Natural killer cell (primary cell): Measurements from ENCODE around the gene SNRPA1. TPM values are rescaled to one million over a fixed set of nuclear protein-coding genes. Genes with fewer than 3 reads are reported as not detected.

Experiments
- ATAC-seq, 3 donors: fragments of 150-1000 bp in 2 of 3; fragments of 200-7000 bp in 1 of 3; cut with Tn5 transposase; 1 replicate in 1 of 3; 2 replicates in 2 of 3; pipeline ENCODE4 v1.10.0; 2021; ENCODE audit warnings: mild to moderate bottlenecking in 2 of 3, moderate library complexity in 2 of 3
- DNase-seq, 2 donors: peaks; one replicate each; pipeline versions ENCODE4 v3.0.0 to v3.0.0-alpha.2; 2013 to 2021; ENCODE audit warnings: mixed read lengths in 1 of 2
- H3K27ac ChIP-seq: one replicate; pipeline ENCODE4 v1.5.1; 2013; ENCODE audit warnings: mild to moderate bottlenecking, low read length
- H3K27me3 ChIP-seq: one replicate; pipeline ENCODE4 v1.6.1; 2013; ENCODE audit warnings: low read length; ENCODE audit not compliant: control insufficient read depth, insufficient read depth
- H3K36me3 ChIP-seq: one replicate; pipeline ENCODE4 v1.6.1; 2013; ENCODE audit warnings: low read length; ENCODE audit not compliant: control insufficient read depth, insufficient read depth
- H3K4me1 ChIP-seq: one replicate; pipeline ENCODE4 v1.6.1; 2013; ENCODE audit warnings: low read length; ENCODE audit not compliant: control insufficient read depth, insufficient read depth
- H3K4me3 ChIP-seq: one replicate; pipeline ENCODE4 v1.5.1; 2013; ENCODE audit warnings: low read length
- H3K9me3 ChIP-seq: one replicate; pipeline ENCODE4 v1.6.1; 2013; ENCODE audit warnings: low read length; ENCODE audit not compliant: control insufficient read depth, insufficient read depth
- H3K27ac Mint-ChIP-seq, 2 donors: one replicate each; pipeline ENCODE4 v1.8.0; 2022; ENCODE audit warnings: mild to moderate bottlenecking in 2 of 2, mixed read lengths in 2 of 2, moderate library complexity in 1 of 2
- H3K27me3 Mint-ChIP-seq, 2 donors: one replicate each; pipeline ENCODE4 v1.8.0; 2022; ENCODE audit warnings: low read depth in 2 of 2, mixed read lengths in 2 of 2
- H3K36me3 Mint-ChIP-seq: one replicate; pipeline ENCODE4 v1.8.0; 2022; ENCODE audit warnings: mixed read lengths
- H3K4me1 Mint-ChIP-seq, 2 donors: one replicate each; pipeline ENCODE4 v1.8.0; 2022; ENCODE audit warnings: mixed read lengths in 2 of 2
- H3K4me3 Mint-ChIP-seq: one replicate; pipeline ENCODE4 v1.8.0; 2022; ENCODE audit warnings: mild to moderate bottlenecking, moderate library complexity, mixed read lengths
- H3K9me3 Mint-ChIP-seq, 2 donors: one replicate each; pipeline ENCODE4 v1.8.0; 2022; ENCODE audit warnings: mixed read lengths in 2 of 2
- CTCF ChIP-seq: fragments of 200-600 bp; IDR thresholded peaks from one replicate; pipeline ENCODE4 v1.8.0; 2022; ENCODE audit warnings: antibody characterized with exemption
- WGBS: methylation state at CpG from one replicate; pipeline ENCODE4 v1.1.7; 2013; ENCODE audit warnings: missing lambda C conversion rate; ENCODE audit not compliant: insufficient coverage; 5-methylcytosine and 5-hydroxymethylcytosine counted together
- intact Hi-C: fragments of 100-400 bp; cut with micrococcal nuclease; formaldehyde crosslinking; loops from one replicate; pipeline ENCODE4 v1.14.2; 2022
- total RNA-seq, 4 donors: library from RNA; stranded (reverse); fragments of 120-200 nt in 1 of 4; gene quantifications; one replicate each; pipeline versions ENCODE4 v1.2.3 to v1.2.4, GENCODE V29; 2013 to 2022

Gene SNRPA1
- total RNA-seq, 3 donors from 2014 or later (not counting 1 experiment from before 2014, with no cell fraction given) = 146 to 174 (median 167) TPM

- H3K4me1 Mint-ChIP-seq = peaks cover 0 to 6% of the 10 kb centered on the region in 2 donors
- no peak overlapping the region for H3K27ac ChIP-seq
- no peaks in the 10 kb centered on the region for H3K9me3 Mint-ChIP-seq
- H3K4me3 ChIP-seq = no peak overlapping the region
- no peaks in the 10 kb centered on the region for H3K27me3 ChIP-seq
- ATAC-seq (peak; percentile 78 to 86 (median 84)), DNase-seq (peak; percentile 38 to 84)
- no peaks in the 10 kb centered on the region for H3K36me3 ChIP-seq
- no peaks in the 10 kb centered on the region for H3K9me3 ChIP-seq
- H3K27me3 Mint-ChIP-seq = peaks cover 5 to 18% of the 10 kb centered on the region in 2 donors
- no peak overlapping the region for H3K4me3 Mint-ChIP-seq
- peaks cover 2% of the 10 kb centered on the region for H3K4me1 ChIP-seq
- 47% methylated on average over 10 of the region's 11 CpGs for WGBS
- peak; percentile 92 for TF ChIP-seq CTCF
- H3K27ac Mint-ChIP-seq = no peak overlapping the region
- intact Hi-C loops = loop anchor here (1.0 to 2.0 kb wide), 2 partner anchors 170 to 244 kb away; no protein-coding TSS in a partner anchor
- H3K36me3 Mint-ChIP-seq = no peaks in the 10 kb centered on the region
These were observed 36.6 kb downstream of the SNRPA1 start for GRCh38 chr15:101258238-101259144.

DNA sequence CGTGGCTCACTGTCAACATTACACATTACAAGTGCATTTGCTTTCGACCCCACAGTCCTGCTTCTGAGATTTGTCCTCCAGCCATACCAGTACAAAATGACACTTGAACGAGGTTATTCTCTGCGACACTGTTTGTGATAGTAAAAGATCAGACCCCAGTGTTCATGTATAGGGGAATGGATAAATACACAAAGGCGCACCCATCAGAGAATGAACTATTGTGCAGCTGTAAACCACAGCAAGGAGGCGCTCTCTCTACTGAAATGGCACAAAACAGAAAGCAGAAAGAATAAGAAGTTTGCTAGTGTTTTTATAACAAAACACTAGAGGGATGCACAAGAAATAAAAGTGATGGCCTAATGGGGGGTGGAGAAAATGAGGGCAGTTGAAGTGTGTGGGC, 38.3 kb downstream of the SNRPA1 start:
- no peaks in the 10 kb centered on the region for H3K9me3 ChIP-seq
- no peak for TF ChIP-seq CTCF
- no peaks in the 10 kb centered on the region for H3K9me3 Mint-ChIP-seq
- no peaks in the 10 kb centered on the region for H3K36me3 ChIP-seq
- H3K27me3 Mint-ChIP-seq = peaks cover 5 to 18% of the 10 kb centered on the region in 2 donors
- H3K4me1 Mint-ChIP-seq = peaks cover 7 to 14% of the 10 kb centered on the region in 2 donors
- WGBS = 95% methylated on average over 6 of the region's 6 CpGs
- no peaks in the 10 kb centered on the region for H3K36me3 Mint-ChIP-seq
- DNase-seq (peak in 1 of 2 donors; percentile 35), ATAC-seq (no peak)
- H3K27ac Mint-ChIP-seq = no peak overlapping the region
- no peak overlapping the region for H3K4me3 Mint-ChIP-seq
- no peak overlapping the region for H3K4me3 ChIP-seq
- H3K27ac ChIP-seq = no peak overlapping the region
- no peaks in the 10 kb centered on the region for H3K27me3 ChIP-seq
- H3K4me1 ChIP-seq = peaks cover 5% of the 10 kb centered on the region
- intact Hi-C loops = no loop called here

DNA sequence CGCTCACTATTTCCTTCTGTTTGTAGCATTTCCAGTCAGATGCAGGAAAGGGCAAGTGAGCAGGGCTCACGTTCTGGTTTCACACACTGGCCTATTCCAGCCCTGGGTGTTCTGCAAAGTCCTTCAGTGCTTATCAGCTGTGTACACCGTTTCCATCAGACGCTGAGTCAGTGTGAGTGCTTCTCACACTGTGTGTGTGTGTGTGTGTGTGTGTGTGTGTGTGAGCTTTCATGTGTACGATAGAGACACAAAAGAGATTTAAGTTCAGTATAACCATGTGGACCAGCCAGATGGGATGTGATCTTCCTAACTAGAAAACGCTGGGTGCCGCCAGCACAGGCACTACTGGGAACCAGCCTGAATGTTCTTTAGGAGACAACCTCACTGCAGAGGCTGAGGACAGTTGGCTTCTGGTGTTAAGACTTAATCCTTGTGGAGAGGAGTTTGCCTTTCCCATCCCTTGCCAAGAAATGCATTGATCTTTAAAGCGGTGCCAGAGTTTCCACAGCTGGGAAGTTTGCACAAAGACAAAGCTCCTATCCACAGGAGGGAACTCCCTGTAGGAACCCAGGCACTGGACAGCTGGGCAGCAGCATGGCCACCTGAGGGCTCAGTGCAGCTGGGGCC, 39.3 kb downstream of the SNRPA1 start:
- Histone ChIP-seq H3K27me3 (no peaks in the 10 kb centered on the region), H3K27ac (no peak overlapping the region), H3K4me3 (no peak overlapping the region), H3K9me3 (no peaks in the 10 kb centered on the region), H3K4me1 (peaks cover 7% of the 10 kb centered on the region), H3K36me3 (no peaks in the 10 kb centered on the region)
- no peak for DNase-seq
- 39% methylated on average over 8 of the region's 8 CpGs for WGBS
- no peaks in the 10 kb centered on the region for H3K36me3 Mint-ChIP-seq
- intact Hi-C loops = no loop called here
- H3K27ac Mint-ChIP-seq = no peak overlapping the region
- no peaks in the 10 kb centered on the region for H3K9me3 Mint-ChIP-seq
- no peak overlapping the region for H3K4me3 Mint-ChIP-seq
- no peak for ATAC-seq
- TF ChIP-seq CTCF = no peak
- H3K27me3 Mint-ChIP-seq = peaks cover 5 to 18% of the 10 kb centered on the region in 2 donors
- H3K4me1 Mint-ChIP-seq = peaks cover 9 to 15% of the 10 kb centered on the region in 2 donors
